CD4-positive, alpha-beta T cell treated with Interleukin-4 for 4 hours (primary cell): ENCODE data around the gene BPIFB4.
"Not testable (repeated sequence)": the region's sequence is repeated elsewhere in the genome, so short reads cannot be mapped to it uniquely, and the experiment has no call there.

Experiments
- DNase-seq: peaks from one replicate; pipeline ENCODE4 v3.0.0-alpha.2; 2020

Gene BPIFB4

DNA sequence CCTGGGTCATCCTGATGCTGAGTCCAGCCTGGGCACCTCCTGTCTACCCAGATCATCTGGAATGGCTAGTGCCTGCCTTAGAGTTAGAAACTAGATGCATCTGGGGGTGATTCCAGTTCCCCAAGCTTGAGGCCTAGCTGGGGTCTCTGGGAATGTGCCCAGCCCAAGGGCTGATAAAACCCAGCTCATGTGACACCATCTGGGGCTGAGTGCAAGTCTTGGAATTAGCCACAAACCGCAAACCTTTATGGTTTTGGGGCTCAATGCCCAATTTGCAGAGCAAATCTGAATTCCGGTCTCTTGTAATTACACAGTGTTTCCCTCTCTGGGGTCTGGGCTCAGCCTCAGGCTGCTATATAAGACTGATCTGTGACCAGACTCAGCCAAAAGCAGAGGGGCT is at the start of gene BPIFB4:
Gene BPIFB4 (plus strand): TSS at position 385 of the 400 bp plus-strand sequence. CDS start 1,884 bp downstream, outside the sequence.
- DNase-seq = no peak

DNA sequence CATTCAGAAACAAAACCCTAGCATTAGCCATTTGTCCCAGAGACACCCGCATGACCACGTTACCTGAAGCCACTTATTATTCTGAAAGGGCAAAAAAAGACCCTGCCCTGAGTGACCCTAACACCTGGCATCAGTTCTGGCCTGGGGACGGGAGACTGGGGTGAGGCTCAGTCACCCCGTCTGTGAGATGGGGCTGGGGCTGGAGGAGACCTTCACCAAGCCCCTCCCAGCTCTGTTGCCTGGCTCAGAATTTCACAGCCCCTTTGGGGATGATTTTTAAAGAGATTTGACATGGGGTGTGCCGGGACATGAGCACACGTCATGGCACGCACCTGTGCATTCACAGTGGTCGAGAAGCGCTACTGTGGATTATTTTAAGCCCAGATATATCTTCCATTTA is 49.4 kb upstream of the BPIFB4 start:
- no peak for DNase-seq

DNA sequence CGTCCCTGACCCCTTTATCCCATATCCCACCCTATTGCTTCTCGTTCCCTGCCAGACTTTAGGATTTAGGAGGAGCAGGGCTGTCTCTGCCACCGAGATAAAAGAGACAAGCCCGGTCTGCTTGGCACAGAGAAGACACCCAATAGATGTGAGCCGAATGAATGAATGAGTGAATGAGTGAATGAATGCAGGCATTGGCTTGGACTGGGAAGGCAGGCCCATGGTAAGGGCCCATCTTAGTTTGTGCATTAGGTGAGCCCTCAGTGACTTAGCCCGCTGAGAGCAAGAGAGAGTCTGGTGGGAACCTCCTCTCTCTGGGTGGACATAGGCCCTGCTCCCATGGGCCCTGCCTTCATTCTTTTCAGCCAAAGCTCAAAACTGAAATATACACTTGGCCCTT is 48.9 kb upstream of the BPIFB4 start:
- no peak for DNase-seq

GRCh38 chr20:33031531-33031930 is 47.9 kb upstream of the BPIFB4 start, which contains the start of gene BPIFB6:
TSS of gene BPIFB6 (plus strand) at chr20:33031648. CDS start at chr20:33031648, 0 bp downstream.
- no peak for DNase-seq

GRCh38 chr20:33032555-33032954 is 46.9 kb upstream of the BPIFB4 start:
- DNase-seq = no peak

GRCh38 chr20:33033381-33033780 is 46.1 kb upstream of the BPIFB4 start:
- no peak for DNase-seq

DNA sequence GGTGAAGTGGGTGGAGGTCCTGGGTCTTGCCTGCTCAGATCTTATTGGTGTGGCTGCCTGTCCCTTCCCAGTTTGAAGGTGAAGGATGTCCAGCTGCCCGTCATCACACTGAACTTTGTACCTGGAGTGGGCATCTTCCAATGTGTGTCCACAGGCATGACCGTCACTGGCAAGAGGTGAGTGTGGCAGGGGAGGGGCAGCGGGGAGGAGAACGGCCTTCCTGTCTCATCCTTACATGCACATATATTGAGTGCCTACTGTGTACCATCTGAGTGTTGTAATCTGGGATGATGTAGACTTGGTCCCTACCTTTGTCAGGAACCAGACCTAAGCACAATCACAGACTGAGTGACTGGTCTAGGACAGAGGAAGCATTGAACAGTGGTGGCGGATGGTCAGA is 45.3 kb upstream of the BPIFB4 start:
- DNase-seq = no peak

- DNase-seq = no peak
These were observed 44.4 kb upstream of the BPIFB4 start for GRCh38 chr20:33034901-33035492.

DNA sequence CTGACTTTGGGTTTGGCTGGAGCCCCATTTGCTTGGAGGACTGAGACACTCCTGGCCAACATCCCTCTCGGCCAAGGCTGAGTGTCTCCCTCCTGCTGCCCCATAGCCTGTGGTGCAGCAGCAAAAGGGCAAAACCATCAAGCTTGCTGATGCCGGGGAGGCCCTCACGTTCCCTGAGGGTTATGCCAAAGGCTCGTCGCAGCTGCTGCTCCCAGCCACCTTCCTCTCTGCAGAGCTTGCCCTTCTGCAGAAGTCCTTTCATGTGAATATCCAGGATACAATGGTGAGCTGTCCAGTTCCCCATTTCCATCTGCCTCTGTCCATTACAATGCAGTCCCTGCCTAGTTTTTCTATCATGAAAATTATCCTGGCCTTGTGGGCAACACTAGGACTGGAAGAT is 42.0 kb upstream of the BPIFB4 start:
- no peak for DNase-seq

- no peak for DNase-seq
These were observed 41.2 kb upstream of the BPIFB4 start for GRCh38 chr20:33038243-33038642.

DNA sequence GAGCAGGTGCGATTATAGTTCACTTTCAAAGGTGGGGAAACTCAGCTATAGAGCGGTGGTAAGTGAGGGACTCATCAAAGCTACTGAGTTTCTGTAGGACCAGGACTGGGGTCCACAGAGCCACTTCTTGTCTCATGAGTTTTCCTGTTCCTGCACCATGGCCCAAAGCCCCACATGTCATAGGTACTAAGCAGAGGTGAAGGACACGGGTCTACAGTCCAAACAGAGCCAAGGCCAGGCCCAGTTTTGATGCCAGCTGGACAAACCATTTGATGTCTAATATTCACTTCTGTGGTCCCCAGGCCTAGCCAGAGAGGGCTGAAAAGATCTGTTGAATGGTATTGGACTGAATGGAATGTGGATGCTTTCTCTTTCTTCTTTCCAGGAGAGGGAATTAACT is 37.0 kb upstream of the BPIFB4 start:
- no peak for DNase-seq

- DNase-seq = no peak
These were observed 36.3 kb upstream of the BPIFB4 start for GRCh38 chr20:33042983-33043730.

DNA sequence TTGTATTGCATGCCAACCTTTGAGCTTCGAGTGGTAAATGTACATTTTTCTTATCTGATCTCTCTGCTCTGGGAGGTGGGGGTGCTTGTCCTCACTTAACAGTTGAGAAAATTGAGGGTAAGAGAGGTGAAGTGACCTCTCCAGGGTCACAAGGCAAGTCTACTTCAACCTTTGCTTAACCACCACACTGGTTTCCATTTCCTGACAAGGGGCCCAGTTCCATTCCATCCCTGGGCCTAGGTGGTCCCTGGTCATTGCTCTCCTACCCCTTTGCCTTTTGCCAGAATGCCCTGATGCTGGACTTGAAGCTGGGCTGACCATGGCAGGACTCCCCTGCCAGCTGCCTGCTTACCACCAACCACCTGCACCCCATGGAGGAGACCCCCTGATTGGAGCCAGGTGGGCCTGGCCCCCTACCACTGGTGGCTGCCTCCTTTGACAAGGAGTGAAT is 35.7 kb upstream of the BPIFB4 start:
- DNase-seq = no peak

GRCh38 chr20:33045129-33045721 is 34.2 kb upstream of the BPIFB4 start:
- not testable (repeated sequence) for DNase-seq

DNA sequence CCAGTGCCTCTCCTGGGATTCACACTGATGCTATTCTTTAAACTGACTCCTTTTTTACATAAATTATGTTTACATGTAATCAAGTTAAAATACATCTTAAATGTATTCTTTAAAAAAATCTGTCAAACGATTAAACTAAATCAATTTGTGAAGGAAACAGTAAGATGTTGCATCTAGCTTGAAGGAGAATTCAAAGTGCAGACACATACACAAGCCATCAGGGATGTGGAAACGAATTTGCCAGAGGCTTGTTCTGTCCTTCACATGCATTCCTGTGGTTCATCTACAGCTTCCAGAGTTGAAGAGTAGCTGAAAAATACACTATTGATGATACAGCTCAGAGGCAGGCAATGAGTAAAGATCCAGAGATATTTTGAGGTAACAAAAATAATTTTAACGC is 33.0 kb upstream of the BPIFB4 start:
- no peak for DNase-seq

DNA sequence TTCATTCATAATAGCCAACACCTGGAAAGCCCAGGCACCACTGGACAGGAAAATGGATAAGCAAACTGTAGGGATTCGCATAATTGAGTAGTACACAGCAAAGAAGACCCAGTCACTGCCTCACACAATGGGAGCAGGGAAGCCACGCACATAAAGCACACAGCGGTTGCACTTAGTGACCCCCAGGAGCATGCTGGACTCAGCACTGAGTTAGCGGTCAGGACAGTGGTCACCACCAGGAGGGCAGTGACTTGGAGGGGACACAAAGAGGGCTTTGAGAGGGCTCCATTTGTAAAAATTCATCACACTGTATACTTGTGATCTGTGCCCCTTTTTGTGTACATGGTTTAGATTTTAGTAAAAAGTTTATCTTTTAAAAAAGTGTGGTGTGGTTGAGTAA is 28.1 kb upstream of the BPIFB4 start:
- no peak for DNase-seq

DNA sequence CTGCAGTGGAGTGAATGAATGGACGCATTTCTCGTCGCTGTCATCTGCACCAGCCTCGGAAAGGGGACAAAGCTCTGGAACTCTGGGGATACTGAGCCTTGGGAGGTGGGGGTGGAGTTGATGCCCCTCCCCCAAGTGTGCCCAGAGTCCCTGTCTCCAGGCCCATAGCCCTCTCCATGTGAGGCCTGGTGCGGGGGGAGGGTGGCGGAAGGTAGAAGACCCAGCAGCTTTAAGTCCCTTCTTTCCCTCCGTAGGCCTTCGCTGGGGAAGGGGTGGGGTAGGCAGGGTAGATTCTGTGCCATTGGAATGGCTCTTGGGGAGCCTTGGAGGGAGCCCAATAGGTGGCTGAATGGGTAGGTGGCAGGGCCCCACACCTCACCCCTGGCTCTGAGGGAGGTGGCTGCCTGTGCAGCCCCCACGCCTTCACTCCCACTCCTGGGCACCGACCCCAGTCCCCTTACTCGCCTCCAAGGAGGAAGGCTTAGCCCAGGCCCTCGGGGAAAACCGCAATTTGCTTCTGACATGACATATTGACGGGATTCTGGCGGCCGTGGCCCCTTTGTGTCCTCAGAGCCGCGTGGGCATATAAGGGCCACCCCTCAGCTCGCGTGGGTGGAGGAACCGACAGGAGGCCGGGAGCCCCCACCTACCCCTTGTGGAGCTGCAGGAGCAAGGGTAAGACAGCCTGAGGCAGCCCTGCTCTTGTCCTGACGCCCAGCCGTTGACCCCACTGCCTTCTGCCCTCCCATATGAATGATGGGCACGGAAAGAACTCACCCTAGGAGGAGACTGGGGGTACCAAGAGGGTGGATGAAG is 25.9 kb upstream of the BPIFB4 start, which contains the start of gene BPIFB3:
Gene BPIFB3 (plus strand): TSS at position 613 of the 816 bp plus-strand sequence. CDS start 1,533 bp downstream, outside the sequence.
- no peak for DNase-seq

- no peak for DNase-seq
These were observed 25.1 kb upstream of the BPIFB4 start for GRCh38 chr20:33054381-33054780.

GRCh38 chr20:33054791-33055190 is 24.7 kb upstream of the BPIFB4 start:
- no peak for DNase-seq

GRCh38 chr20:33059136-33059535 is 20.3 kb upstream of the BPIFB4 start:
- DNase-seq = no peak

DNA sequence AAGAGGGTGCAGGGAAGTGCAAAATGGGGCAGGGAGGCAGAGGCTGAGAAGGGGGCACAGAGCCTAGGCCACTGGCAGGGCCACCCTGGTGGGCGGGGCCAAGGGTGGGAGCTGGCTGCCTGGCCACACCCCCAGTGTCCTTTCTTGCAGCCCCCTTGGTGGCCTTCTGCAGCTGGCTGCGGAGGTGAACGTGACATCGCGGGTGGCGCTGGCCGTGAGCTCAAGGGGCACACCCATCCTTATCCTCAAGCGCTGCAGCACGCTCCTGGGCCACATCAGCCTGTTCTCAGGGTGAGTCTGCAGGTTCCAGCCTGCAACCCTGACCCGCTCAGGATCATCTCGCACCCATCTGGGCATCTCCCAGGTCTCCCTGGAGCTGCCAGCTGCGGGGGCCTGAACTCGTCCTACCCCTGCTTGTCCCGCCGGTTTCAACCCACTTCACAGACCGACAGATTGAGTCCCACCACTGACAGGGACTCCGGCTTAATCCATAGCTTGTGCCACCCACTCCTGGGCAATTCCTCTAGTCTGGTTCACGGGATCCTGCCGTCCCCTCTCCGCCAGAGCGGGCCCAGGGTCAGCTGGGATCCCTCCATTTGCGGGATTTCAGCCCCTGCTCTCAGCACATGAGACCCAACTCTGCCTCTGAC is 19.6 kb upstream of the BPIFB4 start:
- DNase-seq = no peak

DNA sequence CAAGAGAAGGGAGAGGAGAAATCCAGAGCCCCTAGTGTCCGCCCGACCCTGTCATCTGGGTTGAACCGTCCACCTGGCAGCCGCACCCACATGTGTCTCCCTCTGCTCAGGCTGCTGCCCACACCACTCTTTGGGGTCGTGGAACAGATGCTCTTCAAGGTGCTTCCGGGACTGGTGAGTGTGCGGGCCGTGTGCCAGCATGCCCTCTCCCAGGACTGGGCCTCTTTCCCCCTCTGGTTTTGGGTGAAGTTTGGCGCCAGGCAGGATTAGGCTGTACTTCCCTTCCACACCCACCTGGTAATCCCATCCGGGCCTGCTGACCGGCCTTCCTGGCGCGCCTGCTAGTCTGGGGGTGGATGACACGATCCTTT is 17.8 kb upstream of the BPIFB4 start:
- no peak for DNase-seq
